Naive thymus-derived CD4-positive, alpha-beta T cell (primary cell): ENCODE data around the gene FBXL15. TPM values are rescaled to one million over a fixed set of nuclear protein-coding genes. Genes with fewer than 3 reads are reported as not detected.

Experiments
- ATAC-seq: fragments of 150-1000 bp; cut with Tn5 transposase; 2 replicates; pipeline ENCODE4 v1.10.0; 2021; ENCODE audit warnings: mild to moderate bottlenecking, moderate library complexity
- CTCF ChIA-PET: fragments of 350-600 bp; sonication (Branson Sonifier 250); formaldehyde crosslinking; loops from one replicate; lab custom pipeline; 2021; ENCODE audit warnings: antibody characterized with exemption; lab: Charles Lee
- POLR2A ChIA-PET: fragments of 350-600 bp; sonication (Branson Sonifier 250); formaldehyde crosslinking; loops from one replicate; lab custom pipeline; 2021; ENCODE audit warnings: antibody characterized with exemption, inconsistent platforms; lab: Charles Lee
- DNase-seq, 9 donors: peaks; one replicate each; pipeline versions ENCODE4 v3.0.0 to v3.0.0-alpha.2; 2020 to 2022; ENCODE audit warnings: mixed read lengths in 1 of 9
- H3K27ac ChIP-seq: one replicate; pipeline ENCODE4 v1.7.0; 2013; ENCODE audit warnings: mild to moderate bottlenecking, low read depth, low read length, moderate library complexity
- H3K27me3 ChIP-seq, 2 donors: one replicate each; pipeline ENCODE4 v1.7.0; 2013; ENCODE audit warnings: low read length in 2 of 2, mild to moderate bottlenecking in 2 of 2, moderate library complexity in 2 of 2; ENCODE audit not compliant: control insufficient read depth in 2 of 2, insufficient read depth in 2 of 2
- H3K36me3 ChIP-seq, 3 experiments: 1 replicate in 2 of 3; 2 replicates in 1 of 3; pipeline ENCODE4 v1.7.0; 2013; ENCODE audit warnings: low read length in 3 of 3, mild to moderate bottlenecking in 3 of 3, moderate library complexity in 1 of 3; ENCODE audit not compliant: insufficient read depth in 3 of 3, control insufficient read depth in 2 of 3
- H3K4me1 ChIP-seq, 2 donors: one replicate each; pipeline ENCODE4 v1.7.0; 2013; ENCODE audit warnings: low read length in 2 of 2, mild to moderate bottlenecking in 2 of 2, moderate library complexity in 1 of 2; ENCODE audit not compliant: control insufficient read depth in 2 of 2, insufficient read depth in 2 of 2
- H3K4me3 ChIP-seq: 2 replicates; pipeline ENCODE4 v1.7.0; 2013; ENCODE audit warnings: mild to moderate bottlenecking, low read length
- H3K9me3 ChIP-seq, 3 experiments: 1 replicate in 2 of 3; 2 replicates in 1 of 3; pipeline ENCODE4 v1.7.0; 2013; ENCODE audit warnings: low read length in 3 of 3; ENCODE audit not compliant: control insufficient read depth in 2 of 3
- H3K27ac Mint-ChIP-seq, 9 donors: one replicate each; pipeline ENCODE4 v1.8.0; 2020 to 2022; ENCODE audit warnings: mixed read lengths in 9 of 9, mild to moderate bottlenecking in 8 of 9, moderate library complexity in 5 of 9, inconsistent platforms in 2 of 9
- H3K27me3 Mint-ChIP-seq, 5 donors: one replicate each; pipeline ENCODE4 v1.8.0; 2021 to 2022; ENCODE audit warnings: mixed read lengths in 5 of 5, mild to moderate bottlenecking in 1 of 5
- H3K36me3 Mint-ChIP-seq, 5 donors: one replicate each; pipeline ENCODE4 v1.8.0; 2020 to 2022; ENCODE audit warnings: mixed read lengths in 5 of 5, mild to moderate bottlenecking in 3 of 5, inconsistent platforms in 1 of 5
- H3K4me1 Mint-ChIP-seq, 7 donors: one replicate each; pipeline ENCODE4 v1.8.0; 2020 to 2022; ENCODE audit warnings: mixed read lengths in 7 of 7, mild to moderate bottlenecking in 3 of 7, inconsistent platforms in 1 of 7
- H3K4me3 Mint-ChIP-seq, 10 donors: one replicate each; pipeline ENCODE4 v1.8.0; 2020 to 2022; ENCODE audit warnings: mild to moderate bottlenecking in 10 of 10, mixed read lengths in 10 of 10, moderate library complexity in 6 of 10, inconsistent platforms in 2 of 10
- H3K9me3 Mint-ChIP-seq, 11 donors: one replicate each; pipeline ENCODE4 v1.8.0; 2020 to 2022; ENCODE audit warnings: mixed read lengths in 11 of 11, mild to moderate bottlenecking in 4 of 11, inconsistent platforms in 1 of 11, moderate library complexity in 1 of 11
- intact Hi-C, 2 donors: fragments of 100-400 bp; cut with micrococcal nuclease; formaldehyde crosslinking; loops; one replicate each; pipeline ENCODE4 v1.15.1; 2023
- polyA plus RNA-seq, 2 donors: library from polyadenylated mRNA; unstranded; fragments of 300-500 nt; fragmentation: Illumina TruSeq; gene quantifications; one replicate each; pipeline ENCODE4 v1.2.3, GENCODE V29; 2021
- total RNA-seq, 6 experiments: library from RNA in 5 of 6; stranded (reverse) in 5 of 6; gene quantifications; 1 replicate in 5 of 6; 2 replicates in 1 of 6; pipeline ENCODE4 v1.2.3 and lab custom pipeline; 2021 to 2026

The FBXL15 gene
- total and polyA plus RNA-seq, 7 experiments from 2014 or later: 10.8 to 40.4 (median 17.2) TPM

DNA sequence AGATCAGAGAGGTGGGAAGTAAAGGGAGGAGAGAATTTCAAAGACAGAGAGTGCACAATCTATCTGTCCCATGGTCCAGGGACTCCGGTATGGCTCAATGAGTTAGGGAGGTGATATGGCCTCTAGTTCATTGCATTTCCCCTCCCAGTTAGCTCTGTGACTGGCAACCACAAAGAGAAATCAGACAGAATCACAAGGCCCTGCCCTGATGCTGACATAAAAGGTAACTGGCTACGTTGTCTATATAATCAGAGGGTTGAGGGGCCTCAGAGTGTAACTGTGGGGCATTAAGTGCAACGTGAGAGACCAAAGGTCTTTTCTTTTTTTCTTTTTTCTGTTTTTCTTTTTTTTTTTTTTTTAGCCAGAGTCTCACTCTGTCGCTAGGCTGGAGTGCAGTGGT, 38.0 kb downstream of the FBXL15 start:
- no peak overlapping the region for H3K4me3 ChIP-seq
- H3K36me3 Mint-ChIP-seq: peaks cover 0 to 3% (median 0%) of the 10 kb centered on the region in 5 donors
- no peak overlapping the region for H3K27ac ChIP-seq
- ATAC-seq: no peak
- no peaks in the 10 kb centered on the region for H3K27me3 ChIP-seq
- peaks cover 0 to 7% (median 3%) of the 10 kb centered on the region in 3 experiments for H3K36me3 ChIP-seq
- DNase-seq: no peak
- peak overlapping the region in 2 of 9 donors; percentile 46 to 89 for H3K27ac Mint-ChIP-seq
- H3K4me1 Mint-ChIP-seq: peaks cover 19 to 37% (median 33%) of the 10 kb centered on the region in 7 donors
- CTCF ChIA-PET: interaction anchor here (0.7 kb wide), 1 partner anchor 290 kb away, joined by 4 read pairs; no protein-coding TSS in a partner anchor
- H3K27me3 Mint-ChIP-seq: peaks cover 0 to 2% (median 0%) of the 10 kb centered on the region in 5 donors
- intact Hi-C loops: no loop called here
- no peak overlapping the region for H3K4me3 Mint-ChIP-seq
- H3K4me1 ChIP-seq: peaks cover 9 to 14% of the 10 kb centered on the region in 2 donors
- POLR2A ChIA-PET: interaction anchor here (1.2 to 5.5 kb wide), 2 partner anchors 8 to 23 kb away, joined by 3 to 73 read pairs; partner anchors contain the start of gene C10orf95
- no peaks in the 10 kb centered on the region for H3K9me3 Mint-ChIP-seq
- H3K9me3 ChIP-seq: no peaks in the 10 kb centered on the region

DNA sequence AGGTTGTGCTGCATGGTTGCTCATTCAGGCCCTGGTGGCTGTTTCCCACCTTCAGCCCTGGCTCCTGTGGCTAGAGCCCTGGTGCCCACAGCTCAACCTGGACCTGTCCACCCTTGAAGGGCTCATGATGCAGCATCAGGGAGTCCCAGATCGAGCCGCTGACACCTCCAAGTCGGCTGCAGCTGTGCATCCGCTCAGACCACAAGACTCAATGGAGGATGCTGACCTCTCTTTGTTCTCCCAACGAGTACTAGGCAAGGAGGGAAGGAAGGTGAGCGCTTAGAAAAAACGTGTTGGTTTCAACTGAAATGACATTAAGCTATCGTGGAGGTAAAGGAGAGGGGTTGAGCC, 40.2 kb downstream of the FBXL15 start:
- H3K27me3 ChIP-seq: no peaks in the 10 kb centered on the region
- DNase-seq: no peak
- peaks cover 19 to 40% (median 34%) of the 10 kb centered on the region in 7 donors for H3K4me1 Mint-ChIP-seq
- H3K4me3 Mint-ChIP-seq: peak overlapping the region; percentile 83 to 96 (median 92)
- ChIA-PET CTCF (interaction anchor here (1.1 to 2.3 kb wide), 5 partner anchors 18 to 123 kb away, joined by 3 to 11 read pairs (median 3); partner anchors contain the start of gene FBXL15), POLR2A (interaction anchor here (0.7 to 5.5 kb wide), 11 partner anchors 10 to 67 kb away, joined by 3 to 73 read pairs (median 4); partner anchors contain the start of genes ACTR1A, C10orf95 and CUEDC2)
- intact Hi-C loops: loop anchor here (1.0 to 5.0 kb wide), 12 partner anchors 11 to 329 kb away; partner anchors contain the start of genes ACTR1A (in 2 of the 2), CUEDC2 (in 2 of the 2), GBF1 (in 1 of the 2) and NOLC1 (in 1 of the 2)
- H3K9me3 Mint-ChIP-seq: no peaks in the 10 kb centered on the region
- H3K36me3 Mint-ChIP-seq: peaks cover 0 to 1% (median 0%) of the 10 kb centered on the region in 5 donors
- ATAC-seq: peak; percentile 16
- peaks cover 0 to 2% (median 0%) of the 10 kb centered on the region in 5 donors for H3K27me3 Mint-ChIP-seq
- peaks cover 9 to 14% of the 10 kb centered on the region in 2 donors for H3K4me1 ChIP-seq
- H3K27ac ChIP-seq: peak overlapping the region; percentile 74
- no peaks in the 10 kb centered on the region for H3K9me3 ChIP-seq
- peak overlapping the region in 8 of 9 donors; percentile 59 to 90 (median 85) for H3K27ac Mint-ChIP-seq
- H3K36me3 ChIP-seq: peaks cover 0 to 7% (median 0%) of the 10 kb centered on the region in 3 experiments
- peak overlapping the region; percentile 93 for H3K4me3 ChIP-seq

DNA sequence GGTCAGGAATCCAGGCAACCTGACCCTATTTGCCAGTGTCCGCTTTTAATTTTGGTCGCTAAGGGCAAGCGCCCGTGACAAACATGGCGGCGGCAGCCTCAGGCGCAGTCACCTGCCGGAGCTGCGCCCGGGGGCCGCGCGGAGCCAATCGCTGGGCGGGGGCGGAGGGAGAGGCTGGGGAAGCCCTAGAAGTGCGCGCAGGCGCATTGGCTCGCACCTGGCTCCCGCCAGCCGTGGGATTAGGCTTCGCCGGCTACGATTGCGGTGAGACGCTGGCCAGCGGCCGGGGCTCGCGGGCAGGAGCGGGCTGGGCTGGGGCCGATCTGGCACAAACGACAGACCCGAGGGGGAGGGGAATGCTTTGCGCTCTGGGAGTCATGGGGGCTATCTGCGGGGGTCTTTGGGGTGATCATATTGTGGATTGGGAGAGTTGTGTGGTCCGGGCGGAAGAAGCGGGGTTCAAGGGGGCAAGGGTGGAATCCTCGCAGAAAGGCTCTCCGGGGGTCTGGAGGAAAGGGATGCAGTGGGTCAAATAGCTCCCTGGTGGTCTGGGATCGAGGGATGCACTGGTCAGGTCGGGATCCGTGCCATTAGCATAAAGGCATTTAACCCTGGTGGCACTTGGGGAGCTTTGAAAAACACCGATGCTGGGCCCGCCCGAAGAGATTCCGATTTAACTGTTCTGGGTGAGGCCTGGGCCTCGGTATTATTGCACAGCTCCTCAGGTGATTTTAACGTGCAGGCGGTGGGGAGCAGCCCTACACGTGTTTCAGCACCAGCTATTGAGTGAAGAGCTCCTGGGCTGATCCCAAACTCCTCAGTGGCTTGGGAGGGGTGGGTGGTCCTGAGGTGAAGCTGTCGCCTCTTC, 40.8 kb downstream of the FBXL15 start:
- peak overlapping the region; percentile 72 to 90 (median 85) for H3K27ac Mint-ChIP-seq
- peak overlapping the region; percentile 83 to 96 (median 92) for H3K4me3 Mint-ChIP-seq
- peak overlapping the region; percentile 74 for H3K27ac ChIP-seq
- intact Hi-C loops: loop anchor here (1.0 to 5.0 kb wide), 12 partner anchors 11 to 329 kb away; partner anchors contain the start of genes ACTR1A (in 2 of the 2), CUEDC2 (in 2 of the 2), GBF1 (in 1 of the 2) and NOLC1 (in 1 of the 2)
- CTCF ChIA-PET: interaction anchor here (0.7 to 2.3 kb wide), 6 partner anchors 17 to 122 kb away, joined by 3 to 11 read pairs (median 4); partner anchors contain the start of gene FBXL15
- peaks cover 19 to 40% (median 34%) of the 10 kb centered on the region in 7 donors for H3K4me1 Mint-ChIP-seq
- no peaks in the 10 kb centered on the region for H3K9me3 Mint-ChIP-seq
- H3K9me3 ChIP-seq: no peaks in the 10 kb centered on the region
- peak overlapping the region; percentile 93 for H3K4me3 ChIP-seq
- DNase-seq: peak; percentile 84 to 95 (median 90)
- H3K27me3 ChIP-seq: no peaks in the 10 kb centered on the region
- H3K4me1 ChIP-seq: peaks cover 9 to 14% of the 10 kb centered on the region in 2 donors
- peaks cover 0 to 2% (median 0%) of the 10 kb centered on the region in 5 donors for H3K27me3 Mint-ChIP-seq
- peak; percentile 99 for ATAC-seq
- POLR2A ChIA-PET: interaction anchor here (0.7 to 5.5 kb wide), 16 partner anchors 10 to 678 kb away, joined by 3 to 73 read pairs (median 4); partner anchors contain the start of genes ACTR1A, C10orf95, CUEDC2 and FBXL15
- H3K36me3 Mint-ChIP-seq: no peaks in the 10 kb centered on the region
- peaks cover 0 to 1% (median 0%) of the 10 kb centered on the region in 3 experiments for H3K36me3 ChIP-seq

DNA sequence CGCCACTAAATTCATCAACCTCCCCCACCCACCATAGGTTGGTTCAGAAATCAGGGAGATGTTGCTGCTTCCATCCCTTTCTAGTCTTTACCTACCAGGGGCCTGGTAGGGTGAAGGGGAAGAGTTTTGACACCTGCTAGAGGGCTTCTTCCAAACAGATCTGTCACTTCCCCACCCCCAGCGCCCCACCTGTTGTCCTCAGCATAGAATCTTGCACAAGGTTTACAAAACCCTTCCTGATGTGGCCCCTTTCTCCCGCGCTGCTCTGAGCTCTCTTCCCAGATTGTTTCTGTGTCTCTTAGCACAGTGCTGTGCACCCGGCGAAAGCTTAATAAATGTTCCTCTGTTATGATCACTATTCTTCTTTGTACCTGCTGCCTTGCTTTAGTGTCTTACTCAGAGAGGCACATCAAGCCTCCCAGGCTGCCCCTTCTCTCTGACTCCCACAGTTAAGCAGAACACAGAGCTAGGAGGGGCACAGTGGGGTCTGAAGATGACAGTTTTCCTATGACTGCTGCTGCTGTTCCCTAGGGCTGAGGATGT, 41.9 kb downstream of the FBXL15 start:
- Histone ChIP-seq H3K4me3 (no peak overlapping the region), H3K27me3 (no peaks in the 10 kb centered on the region), H3K27ac (no peak overlapping the region), H3K4me1 (peaks cover 9 to 14% of the 10 kb centered on the region in 2 donors), H3K9me3 (no peaks in the 10 kb centered on the region), H3K36me3 (no peaks in the 10 kb centered on the region)
- DNase-seq: no peak
- intact Hi-C loops: loop anchor here in 1 of 2 donors (5.0 kb wide), 2 partner anchors 310 to 330 kb away; partner anchors contain the start of genes NOLC1 and PPRC1
- H3K27ac Mint-ChIP-seq: peak overlapping the region in 1 of 9 donors; percentile 8
- H3K4me1 Mint-ChIP-seq: peaks cover 19 to 38% (median 34%) of the 10 kb centered on the region in 7 donors
- H3K36me3 Mint-ChIP-seq: peaks cover 0 to 4% (median 0%) of the 10 kb centered on the region in 5 donors
- H3K9me3 Mint-ChIP-seq: no peaks in the 10 kb centered on the region
- ATAC-seq: no peak
- CTCF ChIA-PET: interaction anchor here (2.3 kb wide), 1 partner anchor 41 kb away, joined by 11 read pairs; the partner anchor contains the start of gene FBXL15
- H3K4me3 Mint-ChIP-seq: peak overlapping the region; percentile 64 to 96 (median 89)
- POLR2A ChIA-PET: interaction anchor here (0.6 to 5.5 kb wide), 5 partner anchors 9 to 342 kb away, joined by 3 to 73 read pairs (median 3); partner anchors contain the start of gene C10orf95
- peaks cover 0 to 2% (median 0%) of the 10 kb centered on the region in 5 donors for H3K27me3 Mint-ChIP-seq

DNA sequence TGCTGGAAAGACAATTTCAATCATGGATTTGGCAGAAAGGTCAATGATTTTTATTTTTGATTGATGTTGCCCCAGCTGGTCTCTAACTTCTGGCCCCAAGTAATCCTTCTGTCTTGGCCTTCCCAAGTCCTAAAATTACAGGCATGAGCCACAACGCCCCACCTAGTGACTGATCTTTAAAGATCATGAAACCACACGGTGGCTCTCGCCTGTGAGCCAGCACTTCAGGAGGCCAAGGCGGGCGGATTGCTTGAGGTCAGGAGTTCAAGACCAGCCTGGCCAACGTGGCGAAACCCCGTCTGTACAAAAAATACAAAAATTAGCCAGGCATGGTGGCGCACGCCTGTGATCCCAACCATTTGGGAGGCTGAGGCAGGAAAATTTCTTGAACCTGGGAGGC, 43.3 kb downstream of the FBXL15 start:
- H3K4me3 Mint-ChIP-seq: peak overlapping the region in 1 of 10 donors; percentile 7
- POLR2A ChIA-PET: interaction anchor here (0.6 to 1.2 kb wide), 2 partner anchors 14 to 29 kb away, joined by 3 read pairs; no protein-coding TSS in a partner anchor
- H3K27me3 Mint-ChIP-seq: peaks cover 0 to 2% (median 0%) of the 10 kb centered on the region in 5 donors
- CTCF ChIA-PET: interaction anchor here (0.7 kb wide), 2 partner anchors 15 to 117 kb away, joined by 3 read pairs; no protein-coding TSS in a partner anchor
- Histone ChIP-seq H3K27me3 (no peaks in the 10 kb centered on the region), H3K4me1 (peaks cover 9 to 14% of the 10 kb centered on the region in 2 donors), H3K9me3 (no peaks in the 10 kb centered on the region), H3K36me3 (peaks cover 0 to 4% (median 0%) of the 10 kb centered on the region in 3 experiments), H3K27ac (no peak overlapping the region), H3K4me3 (no peak overlapping the region)
- H3K4me1 Mint-ChIP-seq: peaks cover 20 to 39% (median 34%) of the 10 kb centered on the region in 7 donors
- intact Hi-C loops: loop anchor here in 1 of 2 donors (5.0 kb wide), 2 partner anchors 312 to 332 kb away; partner anchors contain the start of genes NOLC1 and PPRC1
- no peak overlapping the region for H3K27ac Mint-ChIP-seq
- H3K36me3 Mint-ChIP-seq: peaks cover 0 to 6% (median 3%) of the 10 kb centered on the region in 5 donors
- no peak for ATAC-seq
- H3K9me3 Mint-ChIP-seq: no peaks in the 10 kb centered on the region
- no peak for DNase-seq
